Omental fat pad (tissue), 4 donors: ENCODE data around the gene ABHD12B. TPM values are rescaled to one million over a fixed set of nuclear protein-coding genes. Genes with fewer than 3 reads are reported as not detected.

ENCODE experiments used
- ATAC-seq: fragments of 150-250 bp; one replicate; pipeline ENCODE4 v1.9.1; 2016; ENCODE audit warnings: mild to moderate bottlenecking, moderate library complexity; ENCODE audit not compliant: low FRiP score
- DNase-seq: peaks from one replicate; pipeline ENCODE4 v3.0.0-alpha.2; 2019; ENCODE audit warnings: low spot score
- CTCF ChIP-seq, 3 donors: fragments of 450-650 bp; IDR thresholded peaks; one replicate each; pipeline ENCODE4 v1.5.1; 2016 to 2017; ENCODE audit warnings: antibody characterized with exemption in 3 of 3, mild to moderate bottlenecking in 3 of 3, moderate library complexity in 2 of 3
- total RNA-seq, 4 donors: library from RNA; depleted of rRNA; stranded (reverse); fragments of >200 nt; gene quantifications; one replicate each; pipeline ENCODE4 v1.1.0, GENCODE V29; 2016

Gene ABHD12B
- total RNA-seq, 4 donors from 2014 or later, result 2.5 TPM; not detected in 3

GRCh38 chr14:50844391-50844790, 27.5 kb upstream of the ABHD12B start:
- TF ChIP-seq CTCF (IDR thresholded peaks at IDR 0.05), result no peak
- no peak for ATAC-seq

DNA sequence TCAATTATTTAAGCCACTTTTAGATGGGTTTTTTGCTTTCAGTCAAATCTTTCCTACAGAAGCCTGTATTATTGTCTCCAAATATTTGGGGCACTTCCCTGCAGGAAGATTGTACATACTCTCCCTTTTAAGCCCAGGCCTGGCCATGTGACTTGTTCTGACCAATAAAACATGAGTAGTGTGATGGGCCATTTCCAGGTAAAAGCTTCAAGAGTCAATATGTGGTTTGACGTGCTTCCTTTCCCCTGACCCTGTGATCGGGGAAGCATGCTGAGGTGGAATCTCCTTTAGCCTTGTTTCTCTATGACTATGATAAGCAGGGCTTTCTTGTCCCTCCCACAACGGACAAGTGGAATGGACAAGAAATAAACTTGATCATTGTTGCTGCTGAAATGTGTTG, 26.7 kb upstream of the ABHD12B start:
- no peak for TF ChIP-seq CTCF (IDR thresholded peaks at IDR 0.05)
- ATAC-seq (no peak), DNase-seq (no peak)

More at GRCh38 chr14:50844391-50844790, 27.5 kb upstream of the ABHD12B start:
- no peak for DNase-seq

DNA sequence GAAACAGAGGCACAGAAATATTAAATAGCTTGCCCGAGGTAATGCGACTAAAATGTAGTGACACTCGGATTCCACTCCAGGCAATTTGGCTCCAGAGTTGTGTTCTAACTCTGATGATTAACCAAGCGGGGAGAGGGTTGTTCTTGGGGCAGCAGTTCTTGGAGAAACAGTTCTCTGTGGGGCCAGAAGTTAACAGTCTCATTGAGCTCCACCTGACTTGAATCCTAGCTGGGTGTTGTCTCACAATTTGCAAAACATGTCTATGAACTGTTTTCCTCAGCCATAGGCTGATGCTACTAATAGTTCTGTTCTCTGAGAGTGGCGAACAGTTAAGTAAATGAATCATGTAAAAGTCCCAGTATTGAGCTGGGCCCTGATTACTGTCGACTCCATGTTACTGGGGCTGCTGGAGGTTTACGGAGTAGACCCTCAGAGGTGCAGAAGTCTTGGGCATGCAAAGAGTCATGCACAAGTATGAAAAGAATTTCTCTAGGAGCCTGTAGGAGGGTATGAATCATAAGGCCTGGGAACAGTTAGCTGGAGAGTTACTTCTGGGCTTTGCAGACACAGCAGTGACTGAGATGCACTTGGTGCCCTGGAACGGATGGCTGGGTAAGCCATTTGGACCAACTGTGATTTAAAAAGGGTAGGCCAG, 25.5 kb upstream of the ABHD12B start:
- DNase-seq (no peak), ATAC-seq (peak; percentile 66)
- no peak for TF ChIP-seq CTCF (IDR thresholded peaks at IDR 0.05)

GRCh38 chr14:50853891-50854290, 18.0 kb upstream of the ABHD12B start:
- no peak for TF ChIP-seq CTCF (IDR thresholded peaks at IDR 0.05)
- ATAC-seq (no peak), DNase-seq (no peak)

DNA sequence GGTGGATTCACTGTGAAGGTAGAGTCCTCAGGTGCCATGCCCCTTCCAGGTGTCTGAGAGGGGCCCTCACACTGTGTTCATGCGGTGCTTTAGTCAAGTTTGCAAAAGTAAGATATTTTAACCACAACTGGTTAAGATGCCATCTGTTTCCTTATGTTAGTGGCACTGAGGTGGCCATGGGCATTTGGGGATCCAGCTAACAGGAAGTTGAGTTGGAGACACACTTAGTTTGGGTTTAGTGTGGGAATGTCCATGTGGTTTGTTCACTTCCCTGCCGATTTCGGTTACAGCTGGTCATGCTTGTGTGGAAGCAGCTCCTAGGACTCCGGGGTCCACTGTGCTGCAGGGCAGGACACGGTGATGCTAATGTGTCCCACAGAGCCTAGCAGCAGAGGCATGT, 17.3 kb upstream of the ABHD12B start:
- no peak for DNase-seq
- no peak for ATAC-seq
- no peak for TF ChIP-seq CTCF (IDR thresholded peaks at IDR 0.05)

DNA sequence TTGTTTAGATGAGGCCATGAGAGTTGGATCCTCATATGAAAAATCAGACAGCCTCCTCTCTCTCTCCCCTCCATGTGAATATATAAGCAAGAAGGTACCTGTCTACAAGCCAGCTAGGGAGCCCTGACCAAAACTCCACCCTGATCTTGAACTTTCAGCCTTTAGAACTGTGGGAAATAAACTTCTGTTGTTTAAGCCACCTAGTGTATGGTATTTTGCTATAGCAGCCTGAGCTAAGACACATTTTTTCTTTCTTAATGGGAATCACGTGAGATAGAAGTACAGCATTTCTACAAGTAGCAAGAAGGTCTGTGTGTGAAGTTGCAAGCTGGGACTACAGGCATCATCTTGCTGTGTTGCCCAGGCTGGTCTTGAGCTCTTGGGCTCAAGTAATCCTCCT, 16.3 kb upstream of the ABHD12B start:
- no peak for TF ChIP-seq CTCF (IDR thresholded peaks at IDR 0.05)
- ATAC-seq (no peak), DNase-seq (no peak)

DNA sequence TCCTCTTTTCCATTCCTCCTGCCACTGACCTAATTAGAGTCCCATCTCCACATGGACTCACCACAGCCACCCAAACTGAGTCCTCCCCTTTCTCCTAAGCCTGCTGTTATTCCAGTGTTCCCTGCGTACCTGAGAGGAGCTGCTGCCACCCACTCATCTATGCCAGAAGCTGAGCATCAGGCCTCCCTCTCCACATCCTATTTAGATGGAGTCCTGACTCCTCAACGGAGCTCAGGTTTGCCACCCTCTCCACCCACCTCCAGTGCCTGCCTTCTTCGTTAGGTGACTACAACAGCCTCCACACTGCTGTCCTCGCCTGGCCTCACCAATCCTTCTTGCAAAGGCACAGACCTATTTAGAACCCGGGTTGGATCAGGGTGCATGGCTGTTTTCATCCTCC, 15.2 kb upstream of the ABHD12B start:
- no peak for TF ChIP-seq CTCF (IDR thresholded peaks at IDR 0.05)
- ATAC-seq (no peak), DNase-seq (no peak)
